Pulmonary artery endothelial cell (primary cell): ENCODE results near the gene FRMD4A. TPM values are rescaled to one million over a fixed set of nuclear protein-coding genes. Genes with fewer than 3 reads are reported as not detected.
"Not testable (repeated sequence)": the region's sequence is repeated elsewhere in the genome, so short reads cannot be mapped to it uniquely, and the experiment has no call there.

Source experiments
- DNase-seq: peaks from one replicate; pipeline ENCODE4 v3.0.0-alpha.2; 2011; ENCODE audit warnings: low read depth, low spot score
- total RNA-seq: library from RNA; depleted of rRNA; stranded (reverse); fragments of >200 nt; gene quantifications from 2 replicates; pipeline ENCODE4 v1.2.3, GENCODE V29; 2014

Gene FRMD4A
- total RNA-seq, 1 donor from 2014 or later, result 95.3 TPM

DNA sequence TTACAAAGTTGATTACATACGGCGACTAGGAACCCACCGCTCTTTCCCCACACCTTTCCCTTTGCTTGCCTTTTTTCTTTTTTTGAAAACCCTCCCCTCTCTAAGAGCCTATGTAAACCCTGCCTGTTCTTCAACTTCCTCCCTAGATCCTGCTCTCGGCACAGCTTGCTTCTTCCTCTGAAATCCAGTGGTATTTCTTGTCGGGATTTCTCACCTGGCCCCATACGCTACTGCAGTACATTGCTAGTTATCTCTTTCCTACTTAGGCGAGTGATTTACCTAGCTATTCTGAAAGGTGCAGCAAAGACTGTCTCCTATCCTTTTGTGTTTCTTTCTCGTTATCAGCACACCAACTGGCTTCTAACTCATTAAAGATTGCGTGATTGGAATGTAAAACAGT lies 372.9 kb downstream of the FRMD4A start:
- no peak for DNase-seq

- no peak for DNase-seq
These were observed 373.9 kb downstream of the FRMD4A start for GRCh38 chr10:13956826-13957225.

GRCh38 chr10:13955409-13956068 lies 375.2 kb downstream of the FRMD4A start:
- no peak for DNase-seq

DNA sequence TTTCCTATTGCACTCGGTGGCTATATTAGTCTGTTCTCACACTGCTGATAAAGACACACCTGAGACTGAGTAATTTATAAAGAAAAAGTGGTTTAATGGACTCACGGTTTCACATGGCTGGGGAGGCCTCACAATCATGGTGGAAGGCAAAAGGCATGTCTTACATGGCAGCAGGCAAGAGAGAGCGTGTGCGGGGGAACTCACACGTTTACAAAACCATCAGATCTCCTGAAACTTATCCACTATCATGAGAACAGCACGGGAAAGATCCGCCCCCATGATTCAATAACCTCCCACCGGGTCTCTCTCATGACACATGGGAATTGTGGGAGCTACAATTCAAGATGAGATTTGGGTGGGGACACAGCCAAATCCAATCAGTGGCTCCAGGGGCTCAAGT lies 376.5 kb downstream of the FRMD4A start:
- DNase-seq, result not testable (repeated sequence)

- no peak for DNase-seq
These were observed 377.4 kb downstream of the FRMD4A start for GRCh38 chr10:13953371-13953770.

DNA sequence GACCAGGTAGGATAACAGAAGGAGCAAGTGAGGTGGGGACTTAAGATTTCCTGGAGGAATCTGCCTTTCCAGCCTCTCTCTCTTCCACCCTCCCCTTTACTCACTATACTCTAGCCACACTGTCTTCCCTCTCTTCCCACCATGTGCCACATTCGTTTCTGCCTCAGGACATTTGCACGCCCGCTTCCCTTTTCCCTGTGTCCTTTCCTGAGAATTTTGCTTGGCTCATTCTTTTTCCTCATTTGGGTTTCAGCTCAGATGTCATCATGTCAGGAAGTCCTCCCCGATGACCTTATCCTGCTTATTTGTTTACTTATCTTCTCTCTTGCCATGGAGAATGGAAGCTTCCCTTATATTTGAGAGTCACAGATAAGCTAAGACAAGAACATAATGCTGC lies 380.2 kb downstream of the FRMD4A start:
- DNase-seq, result no peak

GRCh38 chr10:13949844-13950542 lies 380.7 kb downstream of the FRMD4A start:
- DNase-seq, result no peak

DNA sequence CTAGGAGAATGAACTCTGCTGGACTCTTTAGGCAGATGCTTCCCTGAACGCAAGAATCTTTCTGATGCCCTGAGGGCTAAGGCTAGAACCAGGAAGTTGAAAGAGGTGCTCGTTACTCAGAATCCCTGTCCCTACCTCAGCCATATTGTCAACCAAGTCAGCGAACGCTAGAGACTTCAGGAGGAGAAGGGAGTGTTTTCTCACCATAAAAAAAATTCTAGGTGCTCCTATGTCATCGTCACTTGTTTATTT lies 384.6 kb downstream of the FRMD4A start:
- no peak for DNase-seq

DNA sequence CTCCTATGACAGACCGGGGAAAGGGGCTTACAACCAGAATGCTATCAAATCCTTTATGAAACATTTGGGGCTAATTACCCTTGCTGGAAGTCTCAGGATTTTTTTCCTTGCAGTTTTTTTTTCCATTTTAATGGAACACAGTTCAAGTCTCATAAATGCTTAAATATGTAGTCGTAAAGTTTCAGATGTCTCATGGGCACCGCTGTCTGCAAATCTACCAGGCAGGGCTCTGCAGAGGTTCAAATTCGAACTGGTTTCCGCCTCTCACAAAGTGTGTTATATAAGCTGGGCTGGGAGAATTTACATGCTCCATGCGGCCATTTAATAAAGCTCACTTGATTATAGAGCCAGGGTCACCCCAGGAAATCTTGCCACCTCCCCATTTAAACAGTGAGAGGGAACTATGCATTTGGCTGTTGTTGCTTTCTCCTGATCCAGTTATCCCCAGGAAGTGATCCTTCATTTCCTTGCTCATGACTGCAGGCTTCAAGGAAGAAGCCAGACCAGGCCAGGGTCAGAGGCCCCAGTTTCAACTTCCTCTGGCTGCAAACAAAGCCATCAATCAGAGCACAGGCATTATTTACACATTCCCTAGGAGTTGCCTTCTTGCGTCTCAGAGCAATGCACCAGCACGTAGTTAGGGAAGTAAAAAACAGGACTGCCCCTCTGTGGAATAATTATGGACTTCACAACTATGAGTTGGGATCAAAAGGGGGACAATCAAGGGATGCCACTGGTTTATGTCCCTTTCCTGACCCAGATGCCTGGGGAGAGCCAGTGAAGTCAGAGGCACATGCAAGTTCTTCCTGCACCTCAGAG lies 385.1 kb downstream of the FRMD4A start:
- peak; percentile 93 for DNase-seq

DNA sequence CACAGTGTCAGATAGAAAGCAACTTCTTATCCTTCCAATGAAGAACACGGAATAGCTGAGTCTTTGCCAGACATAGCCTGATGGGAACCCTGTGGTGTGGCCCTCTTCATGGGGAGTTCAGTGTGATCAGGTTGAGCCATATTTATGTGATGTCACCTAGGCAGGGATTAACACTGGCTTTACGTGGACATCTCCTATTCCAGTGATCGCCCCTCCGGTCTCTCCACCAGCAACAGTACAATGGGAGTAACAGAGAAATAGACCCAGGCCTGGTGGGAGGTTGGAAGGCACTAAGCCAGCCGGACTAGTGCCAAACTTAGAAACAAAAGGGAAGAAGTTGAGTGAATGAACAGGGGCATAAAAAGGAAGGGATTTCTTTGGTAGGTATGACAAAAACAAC lies 385.9 kb downstream of the FRMD4A start:
- peak; percentile 3 for DNase-seq

- no peak for DNase-seq
These were observed 386.9 kb downstream of the FRMD4A start for GRCh38 chr10:13943735-13944398.

- no peak for DNase-seq
These were observed 388.7 kb downstream of the FRMD4A start for GRCh38 chr10:13942035-13942434.

DNA sequence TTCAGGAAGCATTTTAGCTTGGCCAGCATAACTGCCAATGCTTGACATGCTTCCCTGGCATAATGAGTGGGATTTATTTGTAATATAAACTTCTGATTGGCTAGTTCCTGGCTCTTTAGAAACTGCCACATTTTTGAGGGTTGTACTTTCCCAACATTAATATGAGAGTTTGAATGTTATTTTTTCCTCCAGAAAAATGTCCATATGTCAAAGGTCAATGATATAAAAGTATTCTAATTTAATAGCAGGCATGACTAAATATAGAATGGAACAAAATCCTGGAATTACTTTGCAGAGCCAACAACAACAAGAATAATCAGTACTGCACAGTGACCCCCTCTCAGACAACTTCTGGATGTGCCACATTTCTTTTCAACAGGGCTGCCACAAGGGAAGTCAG lies 391.3 kb downstream of the FRMD4A start:
- peak; percentile 55 for DNase-seq

GRCh38 chr10:13938950-13939349 lies 391.8 kb downstream of the FRMD4A start:
- no peak for DNase-seq

DNA sequence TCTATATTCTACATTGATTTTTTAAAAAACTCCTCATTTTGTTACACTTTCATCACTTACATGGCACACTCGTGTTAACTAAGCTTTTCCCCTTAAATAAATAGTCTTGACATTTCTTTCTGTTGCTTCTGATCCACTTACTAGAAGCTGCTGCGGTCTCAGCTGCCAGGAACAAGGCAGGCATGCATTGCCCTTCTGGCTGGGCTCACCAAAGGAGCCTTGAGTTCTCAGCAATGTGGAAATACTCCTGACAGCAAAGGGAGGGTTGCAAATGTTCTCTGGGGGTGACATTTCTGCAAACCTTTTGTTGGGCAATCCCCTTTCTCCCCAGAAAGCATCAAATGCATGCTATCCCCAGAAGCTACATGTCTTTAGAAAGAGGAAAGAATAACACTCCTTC lies 393.9 kb downstream of the FRMD4A start:
- DNase-seq, result no peak

GRCh38 chr10:13930120-13930519 lies 400.6 kb downstream of the FRMD4A start:
- DNase-seq, result no peak

DNA sequence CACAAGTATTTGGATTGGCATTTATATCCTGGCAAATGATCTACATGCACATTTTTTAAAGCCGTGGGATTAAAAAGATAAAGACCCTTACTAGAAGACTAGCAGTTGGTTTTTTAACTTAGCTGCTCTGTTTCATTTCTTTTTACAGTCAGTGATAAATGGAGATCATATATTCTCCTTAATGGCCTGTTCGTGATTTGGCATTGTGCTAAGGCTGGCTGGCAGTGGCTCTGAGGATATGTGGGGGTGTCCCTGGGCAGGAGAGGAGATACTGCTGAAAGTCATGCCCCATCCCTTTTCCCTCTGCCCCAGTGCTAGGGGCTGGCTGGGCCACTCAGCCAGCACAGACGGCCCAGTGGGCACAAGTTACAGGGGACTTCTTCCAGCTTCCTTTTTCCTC lies 402.3 kb downstream of the FRMD4A start:
- DNase-seq, result no peak

DNA sequence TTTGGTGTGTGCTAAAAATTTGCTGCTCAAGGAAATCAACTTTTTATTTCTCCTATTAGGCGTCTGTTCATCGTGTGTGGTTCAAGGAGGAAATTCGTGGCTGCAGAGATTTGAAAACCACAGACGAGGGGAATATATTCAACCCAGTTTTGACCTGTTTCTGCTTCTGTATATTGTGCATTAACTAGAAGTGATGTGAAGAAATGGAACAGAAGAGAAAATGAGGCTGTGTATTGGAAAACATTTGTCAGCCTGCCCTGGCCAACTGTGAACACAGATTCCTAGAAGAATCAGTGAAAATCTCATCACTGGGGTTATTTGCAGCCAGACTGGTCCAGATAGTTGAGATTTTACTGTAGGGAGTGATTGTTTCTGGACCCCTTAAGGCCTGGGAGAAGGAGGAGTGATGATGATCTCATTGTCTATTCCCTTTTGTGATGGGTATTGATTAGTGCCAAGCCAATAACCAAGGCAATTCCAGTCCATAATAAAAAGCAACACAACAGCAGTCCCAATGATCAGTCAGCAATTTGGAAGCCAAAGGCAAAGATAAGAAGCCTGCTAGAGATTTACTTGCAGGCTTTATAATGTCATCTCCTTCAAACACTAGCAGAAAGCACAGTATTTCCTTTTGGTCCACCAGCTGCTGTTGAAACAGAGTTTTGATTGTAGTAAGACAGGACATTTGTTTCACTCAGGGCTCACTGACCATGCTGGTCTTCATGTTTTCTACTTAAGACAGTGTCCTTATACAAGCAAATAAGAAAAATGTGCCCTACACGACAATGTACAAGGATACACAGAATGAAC lies 404.5 kb downstream of the FRMD4A start:
- no peak for DNase-seq

GRCh38 chr10:13924040-13924725 lies 406.5 kb downstream of the FRMD4A start:
- peak; percentile 54 for DNase-seq

- DNase-seq, result no peak
These were observed 408.1 kb downstream of the FRMD4A start for GRCh38 chr10:13922586-13922985.

DNA sequence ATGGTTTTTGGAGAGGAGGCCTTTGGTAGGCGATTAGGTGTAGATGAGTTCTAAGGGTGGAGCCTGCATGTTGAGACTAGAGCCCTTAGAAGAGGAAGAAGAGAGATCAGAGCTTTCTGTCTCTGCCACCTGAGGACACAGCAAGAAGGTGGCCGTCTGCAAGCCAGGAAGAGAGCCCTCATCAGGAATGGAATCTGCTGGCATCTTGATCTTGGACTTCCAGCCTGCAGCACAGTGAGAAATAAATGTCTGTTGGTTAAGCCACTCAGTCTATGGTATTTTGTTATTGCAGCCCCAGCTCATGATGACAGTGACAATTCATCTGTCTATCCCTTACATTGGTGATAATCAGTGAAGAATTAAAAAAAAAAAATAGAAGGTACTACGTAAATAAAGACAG lies 408.8 kb downstream of the FRMD4A start:
- no peak for DNase-seq
